Fibroblast of villous mesenchyme (primary cell): Measurements from ENCODE around the gene RUNX1. TPM values are rescaled to one million over a fixed set of nuclear protein-coding genes. Genes with fewer than 3 reads are reported as not detected.
A peak's percentile ranks its signal among the peaks of the same experiment; 100 is the strongest.

Experiments
- DNase-seq: peaks from one replicate; pipeline ENCODE4 v3.0.0-alpha.2; 2010; ENCODE audit warnings: low read depth
- H3K4me3 ChIP-seq: 2 replicates; pipeline ENCODE4 v1.5.1; 2011; ENCODE audit warnings: low read depth, mild to moderate bottlenecking, low read length
- CTCF ChIP-seq: IDR thresholded peaks from 2 replicates; pipeline ENCODE4 v1.5.1; 2012; ENCODE audit warnings: low read depth, mild to moderate bottlenecking, low read length; ENCODE audit not compliant: insufficient read depth
- total RNA-seq: library from RNA; depleted of rRNA; stranded (reverse); fragments of >200 nt; gene quantifications from 2 replicates; pipeline ENCODE4 v1.2.3, GENCODE V29; 2012

The RUNX1 gene
- total RNA-seq, 1 donor: 21.6 TPM

GRCh38 chr21:34887725-34888568 lies 161.2 kb downstream of the RUNX1 start:
- TF ChIP-seq CTCF: no peak
- H3K4me3 ChIP-seq: peak overlapping the region; percentile 84
- DNase-seq: peak; percentile 94

GRCh38 chr21:34887105-34887442 lies 162.0 kb downstream of the RUNX1 start:
- H3K4me3 ChIP-seq: peak overlapping the region; percentile 84
- DNase-seq: no peak
- TF ChIP-seq CTCF: no peak

GRCh38 chr21:34886240-34887104 lies 162.6 kb downstream of the RUNX1 start:
- DNase-seq: peak; percentile 52
- peak overlapping the region; percentile 84 for H3K4me3 ChIP-seq
- no peak for TF ChIP-seq CTCF

- TF ChIP-seq CTCF: no peak
- H3K4me3 ChIP-seq: peak overlapping the region; percentile 84
- DNase-seq: peak; percentile 60
These were observed 163.4 kb downstream of the RUNX1 start for GRCh38 chr21:34885626-34886239.

- TF ChIP-seq CTCF: no peak
- H3K4me3 ChIP-seq: peak overlapping the region; percentile 84
- DNase-seq: peak; percentile 37
These were observed 164.0 kb downstream of the RUNX1 start for GRCh38 chr21:34885125-34885524.

- peak; percentile 53 for DNase-seq
- no peak for TF ChIP-seq CTCF
- H3K4me3 ChIP-seq: peak overlapping the region; percentile 84
These were observed 164.7 kb downstream of the RUNX1 start for GRCh38 chr21:34884346-34884929.
